GM21360 (cell line): ENCODE data around the gene PCNX1.
"Not testable (repeated sequence)": the region's sequence is repeated elsewhere in the genome, so short reads cannot be mapped to it uniquely, and the experiment has no call there.

ENCODE experiments used
- ATAC-seq: cut with Tn5 transposase; IDR thresholded peaks from one replicate; pipeline ENCODE4 v1.9.1; 2021; ENCODE audit warnings: mild to moderate bottlenecking, moderate library complexity; ENCODE audit not compliant: unreplicated experiment

PCNX1 gene

DNA sequence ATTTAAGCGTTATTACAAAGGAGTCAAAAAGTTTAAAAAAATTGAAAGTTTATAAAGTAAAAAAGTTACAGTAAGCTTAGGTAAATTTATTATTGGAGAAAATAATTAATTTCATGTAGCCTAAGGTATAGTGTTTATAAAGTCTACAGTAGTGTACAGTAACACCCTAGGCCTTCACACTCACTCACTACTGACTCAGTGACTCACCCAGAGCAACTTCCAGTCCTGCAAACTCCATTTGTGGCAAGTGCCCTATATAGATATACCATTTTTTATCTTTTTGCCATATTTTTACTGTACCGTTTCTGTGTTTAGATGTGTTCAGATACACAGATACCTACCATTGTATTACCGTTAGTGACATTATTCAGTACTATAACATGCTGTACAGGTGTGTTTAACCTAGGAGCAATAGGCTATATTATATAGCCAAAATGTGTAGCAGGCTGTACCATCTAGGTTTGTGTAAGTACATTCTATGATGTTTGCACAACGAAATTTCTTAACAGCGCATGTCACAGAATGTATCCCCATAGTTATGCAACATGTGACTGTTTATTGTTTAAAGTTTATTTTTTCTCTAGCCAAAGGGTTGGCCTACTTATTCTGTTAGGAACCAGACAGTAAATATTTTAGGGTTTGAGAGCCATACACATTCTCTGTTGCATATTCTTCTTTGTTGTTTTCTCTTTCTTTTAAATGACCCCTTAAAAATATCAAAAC lies 155.5 kb downstream of the PCNX1 start:
- ATAC-seq = no peak

DNA sequence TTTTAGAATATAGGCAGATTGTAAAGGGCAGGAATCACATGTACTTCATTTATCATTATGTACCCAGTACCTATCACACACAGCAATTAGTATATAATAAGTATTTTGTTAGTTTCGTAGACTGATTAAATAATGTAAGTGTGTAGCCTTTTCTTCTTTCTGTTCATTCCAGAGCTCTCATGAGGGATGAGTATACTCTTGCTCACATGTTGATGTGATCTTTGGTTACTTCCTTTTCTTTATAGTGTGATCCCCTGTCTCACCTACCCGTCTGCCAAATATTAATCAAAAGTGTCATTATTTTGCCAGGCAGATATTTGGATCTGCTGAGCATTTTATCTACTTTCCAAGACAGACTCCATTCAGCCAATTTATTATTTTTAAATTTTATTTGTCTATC lies 156.1 kb downstream of the PCNX1 start:
- no peak for ATAC-seq

DNA sequence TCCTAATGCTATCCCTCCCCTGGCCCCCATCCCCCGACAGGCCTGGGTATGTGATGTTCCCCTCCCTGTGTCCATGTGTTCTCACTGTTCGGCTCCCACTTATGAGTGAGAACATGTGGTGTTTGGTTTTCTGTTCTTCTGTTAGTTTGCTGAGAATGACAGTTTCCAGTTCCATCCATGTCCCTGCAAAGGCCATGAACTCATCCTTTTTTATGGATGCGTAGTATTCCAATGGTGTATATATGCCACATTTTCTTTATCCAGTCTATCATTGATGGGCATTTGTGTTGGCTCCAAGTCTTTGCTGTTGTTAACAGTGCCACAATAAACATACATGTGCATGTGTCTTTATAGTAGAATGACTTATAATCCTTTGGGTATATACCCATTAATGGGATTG lies 157.5 kb downstream of the PCNX1 start:
- not testable (repeated sequence) for ATAC-seq

- no peak for ATAC-seq
Observed at GRCh38 chr14:71070169-71070568, 162.9 kb downstream of the PCNX1 start.

GRCh38 chr14:71071042-71071441 lies 163.8 kb downstream of the PCNX1 start:
- no peak for ATAC-seq

GRCh38 chr14:71076462-71077092 lies 169.3 kb downstream of the PCNX1 start:
- no peak for ATAC-seq

DNA sequence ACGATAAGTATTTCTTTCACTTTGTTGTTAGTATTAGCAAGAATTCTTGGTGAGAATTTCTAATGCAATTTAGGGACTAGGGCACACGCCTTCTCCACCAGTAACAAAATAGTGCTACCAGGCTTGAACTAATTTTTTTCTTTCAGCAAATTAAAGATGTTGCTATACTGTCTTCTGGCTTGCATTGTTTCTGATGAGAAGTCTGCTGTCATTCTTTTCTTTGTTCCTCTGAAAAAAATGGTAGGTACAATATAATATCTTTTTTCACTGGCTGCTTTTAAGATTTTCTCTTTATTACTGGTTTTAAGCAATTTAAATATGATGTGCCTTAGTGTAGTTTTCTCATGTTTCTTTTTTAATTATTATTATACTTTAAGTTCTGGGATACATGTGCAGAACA lies 171.2 kb downstream of the PCNX1 start:
- ATAC-seq = no peak

DNA sequence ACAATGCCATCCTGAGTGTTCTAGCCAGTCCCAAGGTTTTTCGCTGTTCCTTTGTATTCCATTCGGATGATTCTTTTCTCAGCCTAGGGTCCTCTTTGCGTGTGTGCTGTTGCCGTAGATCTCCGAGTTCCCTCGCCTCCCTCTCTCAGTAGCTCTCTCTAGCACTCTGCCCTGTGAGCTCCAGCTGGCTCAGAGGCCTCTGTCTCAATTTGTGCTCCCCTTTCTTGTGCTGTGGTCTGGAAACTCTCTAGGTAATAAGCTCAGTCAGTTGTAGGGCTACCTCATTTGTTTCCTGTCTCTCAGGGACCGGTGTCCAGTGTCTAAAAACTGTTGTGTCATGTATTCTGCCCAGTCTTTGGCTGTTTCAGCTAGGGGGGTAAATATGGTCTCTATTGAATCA lies 179.3 kb downstream of the PCNX1 start:
- no peak for ATAC-seq

GRCh38 chr14:71089971-71090370 lies 182.7 kb downstream of the PCNX1 start:
- no peak for ATAC-seq

GRCh38 chr14:71094722-71095121 lies 187.5 kb downstream of the PCNX1 start:
- ATAC-seq = no peak

- no peak for ATAC-seq
Observed at GRCh38 chr14:71096947-71097346, 189.7 kb downstream of the PCNX1 start.

DNA sequence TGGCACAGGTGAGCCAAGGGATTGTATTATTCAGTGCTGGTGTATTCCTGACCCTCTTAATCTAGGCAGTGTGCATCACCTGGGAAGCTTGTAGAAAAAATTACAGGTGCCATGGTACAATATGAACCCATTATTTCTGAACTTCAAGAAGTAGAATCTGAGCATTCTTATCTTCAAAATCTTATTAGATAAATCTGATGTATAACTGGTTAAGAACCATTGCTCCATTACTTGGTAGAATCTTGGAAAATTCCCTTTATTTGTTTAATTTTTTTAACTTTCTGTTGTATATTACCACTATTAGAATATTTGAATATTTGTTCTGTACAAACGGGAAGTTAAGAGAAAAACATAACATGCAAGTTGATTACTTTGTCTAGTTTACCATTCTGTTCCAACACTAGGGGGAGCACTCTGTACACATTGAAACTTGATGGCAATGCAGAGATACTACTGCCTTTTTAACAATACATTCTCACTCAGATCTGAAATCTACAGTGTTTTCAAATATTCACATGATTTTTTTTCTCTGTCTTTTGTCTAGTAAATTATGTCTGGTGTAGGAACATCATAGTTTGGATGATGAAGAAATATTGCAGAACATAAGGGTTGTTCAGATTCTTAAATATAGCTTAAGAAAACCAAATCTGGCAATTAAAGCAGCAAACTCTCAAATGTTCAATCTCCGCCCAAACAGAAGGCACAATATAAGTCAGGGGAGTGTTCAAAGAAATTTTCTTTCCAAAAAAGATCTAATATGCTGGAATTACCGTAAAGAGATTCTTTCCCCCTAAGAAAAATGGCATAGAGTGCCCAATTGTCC lies 196.6 kb downstream of the PCNX1 start:
- no peak for ATAC-seq

DNA sequence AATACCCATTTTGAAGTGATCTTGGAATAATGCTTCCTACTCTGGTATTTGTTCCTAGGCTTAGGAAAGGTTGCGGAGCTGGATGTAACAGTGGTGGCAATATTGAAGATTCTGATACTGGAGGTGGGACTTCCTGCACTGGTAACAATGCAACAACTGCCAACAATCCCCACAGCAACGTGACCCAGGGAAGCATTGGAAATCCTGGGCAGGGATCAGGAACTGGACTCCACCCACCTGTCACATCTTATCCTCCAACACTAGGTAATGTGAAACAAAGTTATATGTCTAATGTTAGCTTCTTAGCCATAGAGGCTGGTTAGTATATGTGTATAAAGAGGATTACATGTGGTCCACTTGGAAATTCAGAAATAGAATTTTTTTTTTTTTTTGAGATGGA lies 197.9 kb downstream of the PCNX1 start:
- no peak for ATAC-seq

- no peak for ATAC-seq
Observed at GRCh38 chr14:71107921-71108320, 200.7 kb downstream of the PCNX1 start.

GRCh38 chr14:71108398-71109119 lies 201.3 kb downstream of the PCNX1 start:
- no peak for ATAC-seq

DNA sequence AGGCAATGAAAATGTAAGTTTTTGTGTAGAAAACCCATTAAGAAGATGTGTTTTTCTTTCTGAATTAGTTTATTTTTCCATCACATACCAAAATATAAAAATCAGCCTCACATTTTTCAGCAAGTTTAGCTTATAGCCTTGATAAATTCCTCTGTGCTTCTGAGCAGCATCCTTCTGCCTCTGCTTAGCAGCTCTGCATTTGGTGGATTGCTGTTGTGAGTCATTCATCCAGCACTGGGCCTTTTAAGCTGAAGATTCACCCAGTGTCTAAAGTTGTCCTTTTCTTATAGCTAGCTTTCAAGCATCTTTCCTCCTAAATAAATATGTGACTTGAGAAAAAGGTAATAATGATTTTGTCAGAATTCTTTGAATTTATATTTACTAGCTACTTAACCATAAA lies 206.1 kb downstream of the PCNX1 start:
- ATAC-seq = no peak

- no peak for ATAC-seq
Observed at GRCh38 chr14:71114565-71114964, 207.3 kb downstream of the PCNX1 start.

DNA sequence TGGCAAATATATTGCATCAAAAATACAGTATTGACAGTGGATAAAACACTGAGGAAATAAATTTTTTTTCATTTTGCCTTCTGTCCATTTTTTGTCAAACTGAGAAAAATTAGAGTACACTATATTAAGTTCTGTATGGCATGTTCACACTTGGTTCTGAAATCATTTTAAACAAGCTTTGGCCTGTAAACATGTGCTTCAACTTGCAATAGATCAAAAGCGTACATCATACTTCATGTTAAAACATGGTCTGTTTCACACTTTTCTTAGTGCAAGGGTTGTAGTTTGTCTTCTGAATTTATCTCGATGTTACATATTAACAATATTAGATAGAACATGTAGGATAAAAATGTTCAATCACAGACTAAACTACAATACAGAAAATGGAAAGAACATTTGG lies 208.0 kb downstream of the PCNX1 start:
- ATAC-seq = no peak

DNA sequence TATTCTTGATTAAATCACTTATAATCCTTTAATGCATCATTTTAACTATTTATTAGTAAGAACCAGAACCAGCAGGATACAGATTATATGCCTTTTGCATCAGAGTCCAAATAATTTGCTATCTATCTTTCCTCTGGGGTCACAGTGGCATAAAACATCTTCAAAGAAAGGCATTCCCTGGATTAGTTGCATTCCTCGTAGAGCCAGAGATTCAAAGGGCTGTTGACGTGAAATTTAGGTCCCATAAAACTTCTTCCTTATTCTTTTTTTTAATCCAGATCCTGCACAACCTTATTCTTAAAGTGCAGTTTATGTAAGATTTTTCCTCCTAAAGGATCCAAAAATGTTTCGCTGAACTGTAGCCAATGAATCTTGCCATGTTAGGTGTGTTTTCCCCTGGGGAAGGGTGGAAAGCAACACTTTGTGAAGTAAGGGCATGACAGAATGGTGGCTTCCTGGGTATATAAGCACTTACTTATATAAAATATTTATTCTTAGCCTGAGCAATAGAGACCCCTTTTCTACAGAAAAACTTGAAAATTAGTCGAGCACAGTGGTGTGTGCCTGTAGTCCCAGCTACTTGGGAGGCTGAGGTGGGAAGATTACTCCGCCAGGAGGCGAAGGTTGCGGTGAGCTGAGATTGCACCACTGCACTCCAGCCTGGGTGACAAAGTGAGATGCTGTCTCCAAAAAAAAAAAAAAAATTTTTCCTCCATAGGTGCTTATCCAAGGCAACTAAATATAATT lies 208.7 kb downstream of the PCNX1 start:
- ATAC-seq = no peak

GRCh38 chr14:71116568-71117122 lies 209.4 kb downstream of the PCNX1 start:
- ATAC-seq = no peak
